ENCODE data around the gene PSAP. TPM values are rescaled to one million over a fixed set of nuclear protein-coding genes. Genes with fewer than 3 reads are reported as not detected.

The PSAP gene
- total and polyA plus RNA-seq, 10 donors, result 363 to 1,826 (median 1,412) TPM

- WGBS, 5 donors, result 3 to 23% (median 12%) methylated on average over 2 of the region's 2 CpGs
These were observed 79.0 kb downstream of the PSAP start for GRCh38 chr10:71771821-71772617.

DNA sequence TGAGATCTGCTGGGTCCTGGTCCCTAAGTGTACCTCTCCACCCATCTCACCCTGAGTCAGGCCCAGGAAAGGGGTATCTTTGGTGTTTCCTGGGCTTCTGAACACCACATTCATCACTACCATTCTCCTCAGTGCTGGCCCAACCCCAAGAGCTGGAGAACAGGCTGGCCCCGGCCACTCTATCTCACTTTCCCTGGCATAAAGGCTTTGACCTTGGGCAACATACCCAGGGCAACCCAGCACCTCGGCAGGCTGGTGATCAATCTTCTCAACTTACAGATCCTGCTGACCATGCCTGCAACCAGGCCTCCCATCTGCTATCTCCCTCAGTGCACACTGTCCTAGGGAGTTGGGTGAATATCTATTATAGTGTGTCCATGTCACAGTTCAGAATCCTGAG, 79.8 kb downstream of the PSAP start:
- intact Hi-C loops (cut with DNase I; ENCODE audit: low total_unique reads), result no loop called here
- no peak for DNase-seq
- H3K9me3 ChIP-seq, result no peaks in the 10 kb centered on the region
- H3K4me1 ChIP-seq, result peaks cover 81 to 100% (median 97%) of the 10 kb centered on the region in 6 donors
- 35 to 66% (median 46%) methylated on average over 2 of the region's 2 CpGs for WGBS, 5 donors
- peak overlapping the region; percentile 45 to 82 (median 76) for H3K4me3 ChIP-seq
- peak overlapping the region; percentile 80 to 98 (median 95) for H3K27ac ChIP-seq
- H3K36me3 ChIP-seq, result peaks cover 0 to 47% (median 0%) of the 10 kb centered on the region in 6 donors
- H3K27me3 ChIP-seq (replicated peaks in 1 of 7), result no peaks in the 10 kb centered on the region
- TF ChIP-seq, protein P1, sequence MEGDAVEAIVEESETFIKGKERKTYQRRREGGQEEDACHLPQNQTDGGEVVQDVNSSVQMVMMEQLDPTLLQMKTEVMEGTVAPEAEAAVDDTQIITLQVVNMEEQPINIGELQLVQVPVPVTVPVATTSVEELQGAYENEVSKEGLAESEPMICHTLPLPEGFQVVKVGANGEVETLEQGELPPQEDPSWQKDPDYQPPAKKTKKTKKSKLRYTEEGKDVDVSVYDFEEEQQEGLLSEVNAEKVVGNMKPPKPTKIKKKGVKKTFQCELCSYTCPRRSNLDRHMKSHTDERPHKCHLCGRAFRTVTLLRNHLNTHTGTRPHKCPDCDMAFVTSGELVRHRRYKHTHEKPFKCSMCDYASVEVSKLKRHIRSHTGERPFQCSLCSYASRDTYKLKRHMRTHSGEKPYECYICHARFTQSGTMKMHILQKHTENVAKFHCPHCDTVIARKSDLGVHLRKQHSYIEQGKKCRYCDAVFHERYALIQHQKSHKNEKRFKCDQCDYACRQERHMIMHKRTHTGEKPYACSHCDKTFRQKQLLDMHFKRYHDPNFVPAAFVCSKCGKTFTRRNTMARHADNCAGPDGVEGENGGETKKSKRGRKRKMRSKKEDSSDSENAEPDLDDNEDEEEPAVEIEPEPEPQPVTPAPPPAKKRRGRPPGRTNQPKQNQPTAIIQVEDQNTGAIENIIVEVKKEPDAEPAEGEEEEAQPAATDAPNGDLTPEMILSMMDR (IDR thresholded peaks at IDR 0.05 in 8 of 11, conservative IDR thresholded peaks at IDR 0.05 in 3 of 11), result no peak
- TF ChIP-seq POLR2A (IDR thresholded peaks at IDR 0.05), result no peak
- TF ChIP-seq POLR2AphosphoS5 (IDR thresholded peaks at IDR 0.05), result no peak

More at GRCh38 chr10:71771821-71772617, 79.0 kb downstream of the PSAP start:
- peak overlapping the region; percentile 80 to 98 (median 95) for H3K27ac ChIP-seq
- H3K27me3 ChIP-seq (replicated peaks in 1 of 7), result no peaks in the 10 kb centered on the region
- H3K9me3 ChIP-seq, result no peaks in the 10 kb centered on the region
- peak overlapping the region; percentile 45 to 82 (median 76) for H3K4me3 ChIP-seq
- no peak for DNase-seq
- intact Hi-C loops (cut with DNase I; ENCODE audit: low total_unique reads), result loop anchor here (2.0 kb wide), 1 partner anchor 45 kb away; no protein-coding TSS in a partner anchor
- H3K36me3 ChIP-seq, result peaks cover 0 to 38% (median 0%) of the 10 kb centered on the region in 6 donors
- peaks cover 81 to 100% (median 97%) of the 10 kb centered on the region in 6 donors for H3K4me1 ChIP-seq
- TF ChIP-seq POLR2AphosphoS5 (IDR thresholded peaks at IDR 0.05) (peak; percentile 32 to 82 (median 66)), POLR2A (IDR thresholded peaks at IDR 0.05) (no peak)

GRCh38 chr10:71770789-71771188, 80.3 kb downstream of the PSAP start:
- intact Hi-C loops (cut with DNase I; ENCODE audit: low total_unique reads), result no loop called here
- H3K4me3 ChIP-seq, result peak overlapping the region; percentile 45 to 82 (median 76)
- H3K9me3 ChIP-seq, result no peaks in the 10 kb centered on the region
- H3K27me3 ChIP-seq (replicated peaks in 1 of 7), result no peaks in the 10 kb centered on the region
- peaks cover 0 to 51% (median 2%) of the 10 kb centered on the region in 6 donors for H3K36me3 ChIP-seq
- peaks cover 81 to 100% (median 97%) of the 10 kb centered on the region in 6 donors for H3K4me1 ChIP-seq
- TF ChIP-seq POLR2AphosphoS5 (IDR thresholded peaks at IDR 0.05) (peak; percentile 60 to 90 (median 62)), POLR2A (IDR thresholded peaks at IDR 0.05) (peak in 2 of 3 donors; percentile 37 to 38)
- TF ChIP-seq, protein P1 (IDR thresholded peaks at IDR 0.05 in 8 of 11, conservative IDR thresholded peaks at IDR 0.05 in 3 of 11), result no peak
- WGBS, 5 donors, result 25 to 76% (median 54%) methylated on average over 1 to 3 of the region's 3 CpGs
- peak; percentile 86 for DNase-seq
- H3K27ac ChIP-seq, result peak overlapping the region; percentile 80 to 98 (median 95)

DNA sequence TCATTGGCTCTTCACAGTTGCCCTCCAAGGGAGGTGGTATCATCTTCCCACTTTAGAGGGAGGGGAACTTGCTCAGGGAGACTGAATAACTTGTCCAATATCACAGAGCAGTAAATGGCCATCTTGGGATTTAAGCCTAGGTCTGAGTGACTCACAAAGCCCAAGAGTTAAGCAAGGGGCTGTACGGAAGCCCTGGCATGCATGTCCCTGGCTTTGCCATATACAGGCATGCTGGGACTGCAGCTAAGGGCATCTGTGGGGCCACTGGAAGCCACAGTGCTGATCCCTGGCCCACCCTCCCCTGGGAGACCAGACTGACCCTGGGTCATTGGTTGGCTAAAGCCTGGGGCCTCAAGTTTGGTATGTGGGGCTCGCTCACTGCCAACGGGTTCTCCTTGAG, 80.8 kb downstream of the PSAP start:
- Histone ChIP-seq H3K4me1 (peaks cover 78 to 100% (median 97%) of the 10 kb centered on the region in 6 donors), H3K4me3 (peak overlapping the region in 7 of 8 donors; percentile 58 to 82 (median 77)), H3K36me3 (peaks cover 0 to 56% (median 2%) of the 10 kb centered on the region in 6 donors), H3K27ac (peak overlapping the region; percentile 22 to 98 (median 95)), H3K9me3 (no peaks in the 10 kb centered on the region), H3K27me3 (replicated peaks in 1 of 7) (no peaks in the 10 kb centered on the region)
- no peak for DNase-seq
- intact Hi-C loops (cut with DNase I; ENCODE audit: low total_unique reads), result no loop called here
- TF ChIP-seq POLR2AphosphoS5 (IDR thresholded peaks at IDR 0.05) (no peak), POLR2A (IDR thresholded peaks at IDR 0.05) (no peak)
- TF ChIP-seq, protein P1 (IDR thresholded peaks at IDR 0.05 in 8 of 11, conservative IDR thresholded peaks at IDR 0.05 in 3 of 11), result no peak
- 71 to 86% (median 80%) methylated on average over 2 to 3 of the region's 3 CpGs for WGBS, 5 donors

Data from spleen (tissue), 11 donors.